Cardiac septum (tissue), 1 donor: ENCODE results near the gene CMSS1. TPM values are rescaled to one million over a fixed set of nuclear protein-coding genes. Genes with fewer than 3 reads are reported as not detected.

Source experiments
- DNase-seq: peaks from one replicate; pipeline ENCODE4 v3.0.0-alpha.2; 2020; ENCODE audit warnings: low spot score
- intact Hi-C: fragments of 100-400 bp; cut with DNase I; formaldehyde crosslinking; loops from one replicate; pipeline ENCODE4 v1.14.0; 2022
- total RNA-seq: library from RNA; stranded (reverse); fragmentation: NEBNext Ultra II Directional; extraction: Animal tissue kit (Norgen Biotek cat#: 25700); gene quantifications from one replicate; pipeline ENCODE4 v1.2.1, GENCODE V29; 2021
- donor health status: DM: no; HTN: no; CAD: no.

CMSS1 gene
- total RNA-seq, 1 donor from 2014 or later: 22.0 TPM

- no peak for DNase-seq
- intact Hi-C loops: loop anchor here (5.0 kb wide), 1 partner anchor 98 kb away; no protein-coding TSS in a partner anchor
These were observed 126.5 kb downstream of the CMSS1 start for GRCh38 chr3:99943931-99944761.

- intact Hi-C loops: no loop called here
These were observed 127.8 kb downstream of the CMSS1 start for GRCh38 chr3:99945328-99945995.

GRCh38 chr3:99947356-99947755, 129.7 kb downstream of the CMSS1 start:
- intact Hi-C loops: no loop called here
- DNase-seq: no peak

More at GRCh38 chr3:99945328-99945995, 127.8 kb downstream of the CMSS1 start:
- no peak for DNase-seq

GRCh38 chr3:99948467-99949089, 130.9 kb downstream of the CMSS1 start:
- intact Hi-C loops: no loop called here
- no peak for DNase-seq

- intact Hi-C loops: no loop called here
- no peak for DNase-seq
These were observed 132.5 kb downstream of the CMSS1 start for GRCh38 chr3:99949956-99950670.

GRCh38 chr3:99950921-99951320, 133.3 kb downstream of the CMSS1 start:
- no peak for DNase-seq
- intact Hi-C loops: no loop called here

- intact Hi-C loops: no loop called here
These were observed 134.0 kb downstream of the CMSS1 start for GRCh38 chr3:99951701-99952100.

GRCh38 chr3:99952306-99952705, 134.6 kb downstream of the CMSS1 start:
- intact Hi-C loops: no loop called here
- DNase-seq: no peak

More at GRCh38 chr3:99951701-99952100, 134.0 kb downstream of the CMSS1 start:
- DNase-seq: no peak

GRCh38 chr3:99953596-99953995, 135.9 kb downstream of the CMSS1 start:
- intact Hi-C loops: no loop called here
- no peak for DNase-seq

- no peak for DNase-seq
- intact Hi-C loops: no loop called here
These were observed 137.4 kb downstream of the CMSS1 start for GRCh38 chr3:99954914-99955644.

- intact Hi-C loops: no loop called here
- DNase-seq: no peak
These were observed 138.3 kb downstream of the CMSS1 start for GRCh38 chr3:99955773-99956562.

- intact Hi-C loops: no loop called here
- no peak for DNase-seq
These were observed 139.6 kb downstream of the CMSS1 start for GRCh38 chr3:99957151-99957796.

- no peak for DNase-seq
- intact Hi-C loops: no loop called here
These were observed 140.7 kb downstream of the CMSS1 start for GRCh38 chr3:99958222-99958912.

GRCh38 chr3:99960123-99960878, 142.6 kb downstream of the CMSS1 start:
- DNase-seq: no peak
- intact Hi-C loops: no loop called here

- intact Hi-C loops: no loop called here
These were observed 143.3 kb downstream of the CMSS1 start for GRCh38 chr3:99960941-99961340.

GRCh38 chr3:99961756-99962515, 144.3 kb downstream of the CMSS1 start:
- DNase-seq: no peak
- intact Hi-C loops: no loop called here

More at GRCh38 chr3:99960941-99961340, 143.3 kb downstream of the CMSS1 start:
- no peak for DNase-seq
